ENCODE data around the gene CX3CR1. TPM values are rescaled to one million over a fixed set of nuclear protein-coding genes. Genes with fewer than 3 reads are reported as not detected.

The CX3CR1 gene
- total and polyA plus RNA-seq, 9 of the 15 experiments (the other 6 are each of a cell fraction or from before 2014, with no cell fraction given): 0.03 to 0.21 TPM; not detected in 7

DNA sequence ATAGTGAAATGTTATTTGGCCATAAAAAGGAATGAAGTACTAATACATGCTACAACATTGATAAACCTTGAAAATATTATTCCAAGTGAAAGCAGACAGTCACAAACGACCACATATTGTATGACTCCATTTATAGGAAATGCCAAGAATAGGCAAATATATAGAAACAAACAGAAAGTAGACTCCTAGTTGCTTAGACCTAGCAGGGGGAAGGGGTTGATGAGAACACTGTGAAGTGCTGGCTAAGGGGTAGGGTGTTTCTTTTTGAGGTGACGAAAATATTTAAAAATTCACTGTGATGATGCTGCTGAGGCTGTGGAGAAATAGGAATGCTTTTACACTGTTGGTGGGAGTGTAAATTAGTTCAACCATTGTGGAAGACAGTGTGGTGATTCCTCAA lies 56.9 kb downstream of the CX3CR1 start:
- FAIRE-seq (no peak), ATAC-seq (no peak), DNase-seq (ENCODE audit: extremely low read depth in 1 of 4, low spot score in 3 of 4) (no peak)
- Histone ChIP-seq H3K36me3 (ENCODE audit: control insufficient read depth, insufficient read depth, low read length) (no peaks in the 10 kb centered on the region), H2AFZ (ENCODE audit: low read depth, low read length) (no peak overlapping the region), H3K9me1 (ENCODE audit: control insufficient read depth, insufficient read depth, low read length) (no peaks in the 10 kb centered on the region), H3K4me3 (no peak overlapping the region), H4K20me1 (replicated peaks; ENCODE audit: control insufficient read depth, insufficient read depth, low read length) (no peaks in the 10 kb centered on the region), H3K9ac (ENCODE audit: insufficient read depth in 1 of 2, low read depth in 2 of 2, low read length in 2 of 2) (no peak overlapping the region), H3K4me2 (ENCODE audit: insufficient read depth, low read length) (no peak overlapping the region), H3K79me2 (ENCODE audit: control insufficient read depth, insufficient read depth, low read length) (no peaks in the 10 kb centered on the region), H3K27ac (ENCODE audit: extremely low read depth, low read depth, low read length) (no peak overlapping the region), H3K27me3 (ENCODE audit: control insufficient read depth in 2 of 2, insufficient read depth in 2 of 2, low read length in 2 of 2) (peaks cover 13 to 23% of the 10 kb centered on the region in 2 experiments), H3K9me3 (replicated peaks; ENCODE audit: control insufficient read depth, insufficient read depth, low read depth, low read length) (no peaks in the 10 kb centered on the region), H3K4me1 (replicated peaks in 1 of 2; ENCODE audit: control insufficient read depth in 2 of 2, insufficient read depth in 2 of 2, low read length in 2 of 2) (no peaks in the 10 kb centered on the region)
- in situ Hi-C loops (cut with MboI) (no loop called here), intact Hi-C loops (cut with micrococcal nuclease) (no loop called here)
- POLR2A ChIA-PET: no interaction called here
- WGBS (ENCODE audit: insufficient coverage, low coverage, missing lambda C conversion rate): 0% methylated on average over 2 of the region's 2 CpGs
- TF ChIP-seq CBFA2T2 (conservative IDR thresholded peaks at IDR 0.05): no peak
- no peak for TF ChIP-seq CBX5 (IDR thresholded peaks at IDR 0.05; ENCODE audit: borderline replicate concordance, low read depth)
- TF ChIP-seq SMARCB1 (IDR thresholded peaks at IDR 0.05; ENCODE audit: insufficient read length, low read depth): no peak
- no peak for TF ChIP-seq MCM7 (IDR thresholded peaks at IDR 0.05)
- TF ChIP-seq, protein P1, sequence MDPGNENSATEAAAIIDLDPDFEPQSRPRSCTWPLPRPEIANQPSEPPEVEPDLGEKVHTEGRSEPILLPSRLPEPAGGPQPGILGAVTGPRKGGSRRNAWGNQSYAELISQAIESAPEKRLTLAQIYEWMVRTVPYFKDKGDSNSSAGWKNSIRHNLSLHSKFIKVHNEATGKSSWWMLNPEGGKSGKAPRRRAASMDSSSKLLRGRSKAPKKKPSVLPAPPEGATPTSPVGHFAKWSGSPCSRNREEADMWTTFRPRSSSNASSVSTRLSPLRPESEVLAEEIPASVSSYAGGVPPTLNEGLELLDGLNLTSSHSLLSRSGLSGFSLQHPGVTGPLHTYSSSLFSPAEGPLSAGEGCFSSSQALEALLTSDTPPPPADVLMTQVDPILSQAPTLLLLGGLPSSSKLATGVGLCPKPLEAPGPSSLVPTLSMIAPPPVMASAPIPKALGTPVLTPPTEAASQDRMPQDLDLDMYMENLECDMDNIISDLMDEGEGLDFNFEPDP (CRISPR knock-in tag; IDR thresholded peaks at IDR 0.05): no peak
- TF ChIP-seq TEAD4 (IDR thresholded peaks at IDR 0.05; ENCODE audit: low read length): no peak
- TF ChIP-seq TEAD4 (CRISPR knock-in tag; IDR thresholded peaks at IDR 0.05; ENCODE audit: borderline replicate concordance): no peak
- TF ChIP-seq CREB1 (IDR thresholded peaks at IDR 0.05): no peak
- TF ChIP-seq CREB1 (CRISPR knock-in tag; IDR thresholded peaks at IDR 0.05): no peak
- no peak for TF ChIP-seq MEF2D (tag; conservative IDR thresholded peaks at IDR 0.05; ENCODE audit: low read depth)
- TF ChIP-seq KDM2B (CRISPR knock-in tag; IDR thresholded peaks at IDR 0.05): no peak
- TF ChIP-seq ZNF3 (CRISPR knock-in tag; IDR thresholded peaks at IDR 0.05): no peak
- no peak for TF ChIP-seq ZFP1 (CRISPR knock-in tag; IDR thresholded peaks at IDR 0.05)
- TF ChIP-seq MCM5 (IDR thresholded peaks at IDR 0.05; ENCODE audit: low read depth): no peak
- no peak for TF ChIP-seq CBFB (CRISPR knock-in tag; IDR thresholded peaks at IDR 0.05)
- CTCF ChIA-PET (ENCODE audit: low intra/inter-chr PET ratio): no interaction called here
- no TSS peak for BruUV-seq (replicated peaks)
